Measurements from ENCODE around the gene CRBN. TPM values are rescaled to one million over a fixed set of nuclear protein-coding genes. Genes with fewer than 3 reads are reported as not detected.

CRBN gene
- total RNA-seq, 3 donors from 2014 or later (not counting 1 experiment from before 2014, with no cell fraction given): 126 to 166 (median 139) TPM

DNA sequence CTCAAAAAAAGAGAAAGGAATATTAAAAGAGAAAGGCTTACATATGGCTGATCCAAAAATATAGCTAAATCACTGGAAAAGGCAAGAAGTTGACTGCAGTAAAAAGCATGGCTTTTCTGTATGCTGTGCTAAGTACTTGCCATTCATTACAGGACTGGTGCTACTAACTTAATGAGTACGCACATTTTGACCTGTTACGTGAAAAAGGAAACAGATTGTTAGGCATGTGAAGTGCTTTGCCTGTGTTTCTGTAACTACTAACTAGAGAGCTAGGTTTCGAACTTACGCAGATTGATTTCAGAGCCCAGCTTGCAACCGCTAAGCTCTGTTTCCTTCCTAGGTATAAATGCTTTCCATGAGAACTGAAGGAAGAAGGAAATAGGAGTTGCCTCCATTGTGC lies 49.9 kb downstream of the CRBN start:
- Mint-ChIP-seq H3K4me3 (no peak overlapping the region), H3K27ac (peak overlapping the region; percentile 99 to 100)

DNA sequence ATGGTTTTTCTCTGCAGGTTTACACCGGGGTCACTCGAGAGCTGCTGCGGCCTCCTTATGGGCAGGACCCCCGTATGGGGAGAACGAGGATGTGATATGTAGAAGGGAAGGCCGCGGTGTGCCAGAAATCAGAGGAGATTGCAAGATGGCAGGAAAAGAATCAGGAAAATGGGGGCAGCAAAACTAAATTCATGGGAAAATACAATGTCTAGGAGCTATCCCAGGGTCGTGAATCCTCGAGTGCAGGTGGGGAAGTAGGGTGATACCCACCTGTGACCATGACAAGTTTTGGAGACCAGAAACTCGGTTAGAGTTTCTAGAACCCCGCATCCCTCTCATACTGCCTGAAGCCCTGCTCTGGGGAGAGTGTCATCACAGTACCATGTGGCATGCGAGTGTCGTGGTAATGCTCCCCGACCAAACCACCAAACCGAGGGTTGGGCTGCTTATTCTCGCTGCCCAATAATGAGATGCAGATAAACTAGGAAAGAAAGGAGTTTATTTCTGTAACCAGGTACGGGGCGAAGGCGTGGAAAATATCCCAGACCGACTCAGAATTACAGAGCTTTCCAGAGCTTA lies 52.0 kb downstream of the CRBN start:
- ATAC-seq: peak in 2 of 3 donors; percentile 24 to 30
- Mint-ChIP-seq H3K27ac (peak overlapping the region; percentile 99 to 100), H3K27me3 (ENCODE audit: low read depth in 2 of 2) (no peaks in the 10 kb centered on the region), H3K4me3 (peak overlapping the region; percentile 97), H3K4me1 (peaks cover 34 to 43% of the 10 kb centered on the region in 2 donors), H3K9me3 (no peaks in the 10 kb centered on the region), H3K36me3 (no peaks in the 10 kb centered on the region)
- peak overlapping the region; percentile 93 for H3K27ac ChIP-seq (ENCODE audit: low read length)
- WGBS (ENCODE audit: insufficient coverage): 22% methylated on average over 19 of the region's 20 CpGs
- H3K9me3 ChIP-seq (ENCODE audit: control insufficient read depth, insufficient read depth, low read length): no peaks in the 10 kb centered on the region
- H3K36me3 ChIP-seq (ENCODE audit: control insufficient read depth, insufficient read depth, low read length): peaks cover 19% of the 10 kb centered on the region
- H3K4me1 ChIP-seq (ENCODE audit: control insufficient read depth, insufficient read depth, low read length): peaks cover 23% of the 10 kb centered on the region
- TF ChIP-seq, protein P1, sequence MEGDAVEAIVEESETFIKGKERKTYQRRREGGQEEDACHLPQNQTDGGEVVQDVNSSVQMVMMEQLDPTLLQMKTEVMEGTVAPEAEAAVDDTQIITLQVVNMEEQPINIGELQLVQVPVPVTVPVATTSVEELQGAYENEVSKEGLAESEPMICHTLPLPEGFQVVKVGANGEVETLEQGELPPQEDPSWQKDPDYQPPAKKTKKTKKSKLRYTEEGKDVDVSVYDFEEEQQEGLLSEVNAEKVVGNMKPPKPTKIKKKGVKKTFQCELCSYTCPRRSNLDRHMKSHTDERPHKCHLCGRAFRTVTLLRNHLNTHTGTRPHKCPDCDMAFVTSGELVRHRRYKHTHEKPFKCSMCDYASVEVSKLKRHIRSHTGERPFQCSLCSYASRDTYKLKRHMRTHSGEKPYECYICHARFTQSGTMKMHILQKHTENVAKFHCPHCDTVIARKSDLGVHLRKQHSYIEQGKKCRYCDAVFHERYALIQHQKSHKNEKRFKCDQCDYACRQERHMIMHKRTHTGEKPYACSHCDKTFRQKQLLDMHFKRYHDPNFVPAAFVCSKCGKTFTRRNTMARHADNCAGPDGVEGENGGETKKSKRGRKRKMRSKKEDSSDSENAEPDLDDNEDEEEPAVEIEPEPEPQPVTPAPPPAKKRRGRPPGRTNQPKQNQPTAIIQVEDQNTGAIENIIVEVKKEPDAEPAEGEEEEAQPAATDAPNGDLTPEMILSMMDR (IDR thresholded peaks at IDR 0.05): no peak
- peak; percentile 45 to 70 for DNase-seq
- no peaks in the 10 kb centered on the region for H3K27me3 ChIP-seq (ENCODE audit: control insufficient read depth, insufficient read depth, low read length)
- intact Hi-C loops (cut with micrococcal nuclease): loop anchor here (2.0 to 5.0 kb wide), 2 partner anchors 51 to 450 kb away; partner anchors contain the start of gene CRBN
- peak overlapping the region; percentile 81 for H3K4me3 ChIP-seq (ENCODE audit: low read length)

More for the DNA sequence above, 49.9 kb downstream of the CRBN start:
- no peak overlapping the region for H3K27ac ChIP-seq (ENCODE audit: low read length)
- no peaks in the 10 kb centered on the region for H3K27me3 Mint-ChIP-seq (ENCODE audit: low read depth in 2 of 2)
- peaks cover 23% of the 10 kb centered on the region for H3K4me1 ChIP-seq (ENCODE audit: control insufficient read depth, insufficient read depth, low read length)
- H3K9me3 Mint-ChIP-seq: no peaks in the 10 kb centered on the region
- H3K4me3 ChIP-seq (ENCODE audit: low read length): no peak overlapping the region
- TF ChIP-seq, protein P1 (IDR thresholded peaks at IDR 0.05): no peak
- H3K27me3 ChIP-seq (ENCODE audit: control insufficient read depth, insufficient read depth, low read length): no peaks in the 10 kb centered on the region
- H3K36me3 ChIP-seq (ENCODE audit: control insufficient read depth, insufficient read depth, low read length): peaks cover 21% of the 10 kb centered on the region
- 73% methylated on average over 5 of the region's 5 CpGs for WGBS (ENCODE audit: insufficient coverage)
- intact Hi-C loops (cut with micrococcal nuclease): loop anchor here (5.0 kb wide), 1 partner anchor 448 kb away; no protein-coding TSS in a partner anchor
- no peaks in the 10 kb centered on the region for H3K36me3 Mint-ChIP-seq
- H3K4me1 Mint-ChIP-seq: peaks cover 40 to 48% of the 10 kb centered on the region in 2 donors
- ATAC-seq: no peak
- no peak for DNase-seq
- H3K9me3 ChIP-seq (ENCODE audit: control insufficient read depth, insufficient read depth, low read length): no peaks in the 10 kb centered on the region

DNA sequence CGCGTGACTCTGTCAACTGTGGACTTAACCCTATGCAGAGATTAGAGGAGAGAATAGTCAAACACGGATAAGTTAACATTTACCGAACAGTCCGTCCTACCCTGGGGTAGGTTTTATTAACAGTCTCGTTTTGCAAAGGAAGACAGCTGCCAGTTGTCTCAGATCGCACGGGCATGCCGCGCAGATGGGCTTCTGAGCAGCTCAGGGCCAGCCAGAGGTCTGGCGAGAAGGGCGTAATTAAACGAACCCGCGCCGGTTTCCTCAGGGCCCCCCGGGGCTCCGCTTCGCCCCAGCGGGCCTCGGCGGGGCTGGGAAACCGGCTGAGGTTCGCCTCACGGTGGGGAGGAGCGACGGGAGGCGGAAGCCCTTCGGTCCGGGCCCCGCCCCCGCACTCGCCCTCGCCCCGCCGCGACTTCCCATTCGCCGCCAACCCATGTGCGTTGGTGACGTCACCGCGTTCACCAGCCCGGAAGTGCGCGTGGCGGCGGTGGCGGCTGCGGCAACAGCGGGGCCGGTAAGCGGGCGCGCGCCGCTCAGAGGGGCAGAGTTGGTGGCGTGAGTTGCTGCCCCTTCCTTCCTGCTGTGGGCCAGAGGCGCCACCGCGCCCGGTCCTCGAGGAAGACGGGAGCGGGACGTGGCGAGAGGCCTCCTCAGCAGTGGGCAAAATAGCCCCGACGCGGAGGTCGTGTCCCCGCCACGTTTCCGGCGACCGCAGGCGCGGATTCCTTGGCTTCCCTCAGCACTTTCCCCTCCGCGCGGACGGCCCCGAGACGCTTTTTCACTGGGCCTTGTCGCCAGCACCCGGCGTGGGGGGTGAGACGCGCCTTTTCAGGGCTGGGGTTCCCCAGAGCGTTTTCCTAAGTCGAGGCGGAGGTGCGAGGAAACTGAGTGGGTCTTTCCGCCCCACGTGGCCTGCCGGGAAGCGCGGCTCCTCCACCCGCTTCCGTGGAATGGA lies 52.7 kb downstream of the CRBN start, which contains the start of gene TRNT1:
TRNT1 (plus strand) TSS at position 464 of the 955 bp plus-strand sequence. CDS start 2,101 bp downstream, outside the sequence.
- TF ChIP-seq, protein P1 (IDR thresholded peaks at IDR 0.05): no peak
- no peaks in the 10 kb centered on the region for H3K9me3 ChIP-seq (ENCODE audit: control insufficient read depth, insufficient read depth, low read length)
- Mint-ChIP-seq H3K27me3 (ENCODE audit: low read depth in 2 of 2) (no peaks in the 10 kb centered on the region), H3K9me3 (no peaks in the 10 kb centered on the region), H3K27ac (peak within 1 kb of the TSS; percentile 99 to 100), H3K36me3 (no peaks in the 10 kb centered on the region), H3K4me1 (peaks cover 34 to 43% of the 10 kb centered on the region in 2 donors), H3K4me3 (peak within 1 kb of the TSS; percentile 97)
- H3K27ac ChIP-seq (ENCODE audit: low read length): peak within 1 kb of the TSS; percentile 94
- under 1% methylated on average over 100 of the region's 100 CpGs for WGBS (ENCODE audit: insufficient coverage)
- H3K36me3 ChIP-seq (ENCODE audit: control insufficient read depth, insufficient read depth, low read length): peaks cover 19% of the 10 kb centered on the region
- peak; percentile 91 to 95 (median 91) for ATAC-seq
- peaks cover 23% of the 10 kb centered on the region for H3K4me1 ChIP-seq (ENCODE audit: control insufficient read depth, insufficient read depth, low read length)
- peak within 1 kb of the TSS; percentile 81 for H3K4me3 ChIP-seq (ENCODE audit: low read length)
- DNase-seq: peak; percentile 96 to 99
- no peaks in the 10 kb centered on the region for H3K27me3 ChIP-seq (ENCODE audit: control insufficient read depth, insufficient read depth, low read length)
- intact Hi-C loops (cut with micrococcal nuclease): loop anchor here (2.0 to 5.0 kb wide), 2 partner anchors 52 to 451 kb away; partner anchors contain the start of gene CRBN
